Large intestine (tissue), 3 donors: ENCODE measurements around the gene FADS1. TPM values are rescaled to one million over a fixed set of nuclear protein-coding genes. Genes with fewer than 3 reads are reported as not detected.
A peak's percentile ranks its signal among the peaks of the same experiment; 100 is the strongest.

ENCODE experiments used
- DNase-seq, 2 donors: peaks; one replicate each; pipeline versions ENCODE4 v3.0.0 to v3.0.0-alpha.2; 2013
- H3K27ac ChIP-seq: one replicate; pipeline ENCODE4 v1.5.1; 2013; ENCODE audit warnings: low read length
- H3K27me3 ChIP-seq: 2 replicates; pipeline ENCODE4 v1.6.1; 2013; ENCODE audit warnings: low read length; ENCODE audit not compliant: control insufficient read depth, insufficient read depth
- H3K36me3 ChIP-seq: 2 replicates; pipeline ENCODE4 v1.6.1; 2013; ENCODE audit warnings: low read length; ENCODE audit not compliant: control insufficient read depth, insufficient read depth
- H3K4me1 ChIP-seq: one replicate; pipeline ENCODE4 v1.6.1; 2013; ENCODE audit warnings: low read length; ENCODE audit not compliant: control insufficient read depth, insufficient read depth
- H3K4me3 ChIP-seq: one replicate; pipeline ENCODE4 v1.5.1; 2013; ENCODE audit warnings: low read length
- H3K9me3 ChIP-seq: one replicate; pipeline ENCODE4 v1.6.1; 2013; ENCODE audit warnings: mild to moderate bottlenecking, low read depth, low read length, moderate library complexity; ENCODE audit not compliant: control insufficient read depth
- WGBS: methylation state at CpG from one replicate; pipeline ENCODE4 v1.1.5; 2013; ENCODE audit warnings: low lambda C conversion rate; ENCODE audit not compliant: insufficient coverage; 5-methylcytosine and 5-hydroxymethylcytosine counted together
- polyA plus RNA-seq: library from polyadenylated mRNA; unstranded; fragments of 120-200 nt; gene quantifications from one replicate; pipeline ENCODE4 v1.2.1, GENCODE V29; 2013

FADS1 gene
- polyA plus RNA-seq, 1 donor = 9.0 TPM

DNA sequence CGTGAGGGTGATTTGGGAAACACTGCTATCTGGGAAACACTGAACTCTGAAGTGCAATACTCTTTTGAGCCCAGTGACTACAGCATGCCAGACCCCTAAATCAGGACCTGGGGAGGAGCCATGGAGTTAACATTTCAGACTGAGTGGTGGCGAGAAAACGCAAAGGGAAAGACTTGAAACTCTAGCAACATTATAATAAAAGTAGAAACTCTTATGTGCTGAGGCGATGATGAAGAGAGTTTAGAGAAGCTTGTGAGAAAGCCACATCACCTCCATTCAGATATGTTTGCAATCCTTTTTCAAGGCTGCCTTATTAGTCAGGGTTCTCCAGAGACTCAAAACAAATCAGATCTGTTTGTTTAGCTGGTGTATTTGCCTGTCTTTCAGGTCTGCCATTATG, 22.2 kb downstream of the FADS1 start:
- no peaks in the 10 kb centered on the region for H3K27me3 ChIP-seq
- 100% methylated on average over 2 of the region's 4 CpGs for WGBS
- no peak for DNase-seq
- H3K4me1 ChIP-seq = peaks cover 12% of the 10 kb centered on the region
- H3K9me3 ChIP-seq = peaks cover 3% of the 10 kb centered on the region
- H3K36me3 ChIP-seq = peaks cover 25% of the 10 kb centered on the region
- no peak overlapping the region for H3K4me3 ChIP-seq
- no peak overlapping the region for H3K27ac ChIP-seq

DNA sequence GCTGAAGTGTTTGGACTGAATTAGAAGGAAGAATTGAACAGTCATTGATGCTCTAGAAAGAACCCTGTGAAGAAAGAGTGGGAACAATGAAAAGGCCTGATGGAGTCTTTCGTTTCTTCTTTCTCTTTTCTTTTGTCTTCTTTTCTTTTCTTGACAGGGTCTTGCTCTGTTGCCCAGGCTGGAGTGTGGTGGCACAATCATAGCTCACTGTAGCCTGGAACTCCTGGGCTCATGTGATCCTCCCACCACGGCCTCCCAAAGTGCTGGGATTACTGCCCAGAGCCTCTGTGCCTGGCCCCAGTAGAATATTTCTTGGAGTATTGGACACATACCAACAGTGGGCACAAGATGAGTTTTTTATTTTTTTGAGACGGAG, 23.0 kb downstream of the FADS1 start:
- peaks cover 12% of the 10 kb centered on the region for H3K4me1 ChIP-seq
- H3K4me3 ChIP-seq = peak overlapping the region; percentile 91
- peaks cover 3% of the 10 kb centered on the region for H3K9me3 ChIP-seq
- WGBS = no CpG with 5 or more reads among the region's 3 CpGs
- no peak overlapping the region for H3K27ac ChIP-seq
- no peak for DNase-seq
- no peaks in the 10 kb centered on the region for H3K27me3 ChIP-seq
- peaks cover 32% of the 10 kb centered on the region for H3K36me3 ChIP-seq

DNA sequence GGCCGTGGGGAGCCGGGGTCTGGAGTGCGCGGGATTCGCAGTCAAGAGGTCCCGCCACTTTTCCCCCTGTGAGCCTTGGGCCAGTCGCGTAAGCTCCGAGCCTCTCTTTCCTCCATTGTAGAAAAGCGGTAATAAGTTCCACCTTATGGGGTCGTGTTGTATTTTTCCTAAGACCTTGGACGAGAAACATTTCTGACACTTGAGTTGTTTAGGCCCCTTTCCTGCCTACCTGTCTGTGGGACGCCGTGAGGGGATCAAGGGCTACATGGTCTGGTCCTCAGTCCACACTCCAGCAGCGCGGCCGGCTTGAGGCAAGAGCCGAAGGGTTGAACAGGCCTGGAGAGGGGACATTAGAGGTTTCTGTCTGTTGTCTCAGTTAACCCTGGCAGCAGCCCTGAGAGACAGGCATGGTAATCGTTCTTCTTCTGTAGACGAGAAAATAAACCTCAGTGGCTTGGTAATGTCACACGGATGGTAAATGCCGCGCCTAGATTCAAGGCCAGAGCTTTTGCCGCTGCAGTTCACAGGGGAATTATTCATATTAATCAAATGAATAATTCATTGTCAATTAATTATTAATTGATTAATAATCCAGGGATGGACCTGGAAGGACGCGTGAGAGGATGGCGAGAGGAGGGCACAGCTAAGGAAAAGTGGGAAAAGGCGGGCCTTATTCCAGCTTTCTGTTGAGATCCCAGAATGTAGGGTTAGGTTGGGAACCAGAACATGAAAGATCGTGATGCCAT, 23.5 kb downstream of the FADS1 start:
- Histone ChIP-seq H3K4me3 (peak overlapping the region; percentile 91), H3K36me3 (peaks cover 35% of the 10 kb centered on the region), H3K27ac (peak overlapping the region; percentile 91), H3K4me1 (peaks cover 12% of the 10 kb centered on the region), H3K9me3 (peaks cover 3% of the 10 kb centered on the region), H3K27me3 (no peaks in the 10 kb centered on the region)
- WGBS = no CpG with 5 or more reads among the region's 29 CpGs
- DNase-seq = no peak

DNA sequence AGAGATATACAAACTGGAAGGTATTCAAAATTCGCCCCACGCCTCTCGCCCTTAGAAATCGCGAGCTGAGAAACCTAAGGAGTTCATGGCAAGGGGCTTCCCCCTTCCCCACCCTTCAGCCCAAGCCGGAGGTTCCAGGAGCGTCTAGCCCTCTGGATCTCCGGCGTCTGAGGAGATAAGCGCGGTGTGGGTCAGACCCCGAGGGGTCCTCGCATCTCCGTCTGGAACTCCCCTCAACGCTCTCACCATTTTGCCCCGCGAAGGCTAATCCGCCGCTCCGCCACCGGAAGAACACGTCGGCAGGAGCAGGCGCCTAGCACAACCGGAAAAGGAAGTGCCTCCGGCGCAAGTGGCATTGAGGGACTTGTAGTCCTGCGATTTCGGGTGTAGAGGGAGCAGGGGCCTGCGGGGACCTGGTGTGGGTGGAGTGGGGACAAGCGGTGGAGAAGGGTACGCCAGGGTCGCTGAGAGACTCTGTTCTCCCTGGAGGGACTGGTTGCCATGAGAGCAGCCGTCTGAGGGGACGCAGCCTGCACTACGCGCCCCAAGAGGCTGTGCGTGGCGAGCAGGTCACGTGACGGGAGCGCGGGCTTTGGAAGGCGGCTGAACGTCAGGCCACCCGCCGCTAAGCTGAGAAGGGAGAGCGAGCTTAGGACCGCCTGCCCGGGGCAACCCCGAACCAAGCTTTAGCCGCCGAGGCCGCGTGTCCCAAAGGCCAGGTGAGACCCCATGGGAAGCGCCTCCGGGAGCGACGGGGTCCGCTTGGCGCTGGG, 24.3 kb downstream of the FADS1 start, which contains the start of the genes FEN1 and TMEM258:
FEN1 (plus strand) TSS at position 602 of the 773 bp plus-strand sequence. CDS start 2,451 bp downstream, outside the sequence.
TMEM258 (minus strand) TSS at position 290 of the 773 bp plus-strand sequence; CDS start at position 249, 41 bp downstream.
- H3K4me3 ChIP-seq = peak within 1 kb of the TSS; percentile 91
- H3K27ac ChIP-seq = peak within 1 kb of the TSS; percentile 91
- peaks cover 3% of the 10 kb centered on the region for H3K9me3 ChIP-seq
- WGBS = no CpG with 5 or more reads among the region's 61 CpGs
- peak; percentile 86 to 98 for DNase-seq
- peaks cover 41% of the 10 kb centered on the region for H3K36me3 ChIP-seq
- H3K4me1 ChIP-seq = peaks cover 12% of the 10 kb centered on the region
- no peaks in the 10 kb centered on the region for H3K27me3 ChIP-seq

DNA sequence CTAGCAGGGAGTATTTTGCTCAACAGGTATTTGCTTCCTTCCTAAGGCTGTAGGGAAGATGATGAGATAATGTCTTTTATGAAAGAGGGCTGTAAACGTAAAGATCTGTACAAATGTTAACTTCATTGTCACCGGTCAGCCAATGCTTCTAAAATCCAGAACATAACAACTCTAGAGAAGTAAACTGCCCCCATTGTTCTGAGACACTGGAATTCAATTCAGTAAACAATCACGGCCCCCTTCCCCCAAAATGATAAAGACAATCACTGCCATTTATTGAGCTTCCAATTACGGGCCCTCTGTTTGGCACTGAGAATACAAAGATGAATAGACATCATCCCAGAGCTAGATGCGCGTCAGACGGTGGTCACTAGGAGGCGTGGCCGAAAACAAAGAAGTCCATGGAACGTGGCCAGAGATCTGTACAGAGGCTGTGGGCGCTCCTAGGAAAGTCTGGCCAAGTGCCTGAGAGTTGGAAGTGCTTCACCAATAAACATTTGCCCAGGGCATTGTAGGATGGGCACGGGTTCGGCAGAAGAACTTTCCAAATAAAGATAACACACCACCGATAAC, 25.0 kb downstream of the FADS1 start:
- peak; percentile 75 to 79 for DNase-seq
- 0% methylated on average over 1 of the region's 14 CpGs for WGBS
- peaks cover 47% of the 10 kb centered on the region for H3K36me3 ChIP-seq
- H3K9me3 ChIP-seq = peaks cover 3% of the 10 kb centered on the region
- H3K4me3 ChIP-seq = peak overlapping the region; percentile 91
- peaks cover 12% of the 10 kb centered on the region for H3K4me1 ChIP-seq
- no peaks in the 10 kb centered on the region for H3K27me3 ChIP-seq
- peak overlapping the region; percentile 91 for H3K27ac ChIP-seq

DNA sequence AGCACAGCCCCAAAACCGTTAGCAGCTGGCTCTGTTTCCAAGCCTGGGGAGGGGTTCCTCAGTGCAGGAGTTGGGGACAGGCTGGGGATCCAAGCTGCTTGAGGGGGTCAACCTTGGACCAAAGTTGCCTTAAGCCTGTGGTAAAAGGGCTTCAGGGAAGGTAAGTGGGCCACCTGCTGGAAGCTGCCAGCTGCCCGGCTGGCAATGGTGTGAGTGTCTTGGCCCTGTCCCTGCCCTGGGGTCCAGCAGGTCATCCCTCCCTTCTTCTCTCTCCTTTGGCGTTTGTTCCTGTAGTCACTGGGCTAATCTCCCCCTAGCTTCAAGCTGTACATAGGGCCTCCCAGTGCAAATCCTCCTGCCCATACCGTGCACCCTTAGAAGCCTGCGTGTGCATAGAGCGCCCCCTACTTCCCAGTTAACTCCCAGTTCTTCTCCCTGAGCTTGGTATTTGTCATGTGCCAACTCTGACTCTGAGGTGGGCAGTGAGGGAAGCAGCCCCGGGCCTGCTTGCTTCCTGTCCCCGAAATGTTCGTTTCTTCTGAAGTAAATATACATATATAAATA, 28.8 kb downstream of the FADS1 start:
- Histone ChIP-seq H3K4me3 (no peak overlapping the region), H3K27me3 (no peaks in the 10 kb centered on the region), H3K27ac (no peak overlapping the region), H3K36me3 (peaks cover 72% of the 10 kb centered on the region), H3K4me1 (peaks cover 4% of the 10 kb centered on the region), H3K9me3 (peaks cover 3% of the 10 kb centered on the region)
- no CpG with 5 or more reads among the region's 9 CpGs for WGBS
- DNase-seq = peak; percentile 61 to 67

DNA sequence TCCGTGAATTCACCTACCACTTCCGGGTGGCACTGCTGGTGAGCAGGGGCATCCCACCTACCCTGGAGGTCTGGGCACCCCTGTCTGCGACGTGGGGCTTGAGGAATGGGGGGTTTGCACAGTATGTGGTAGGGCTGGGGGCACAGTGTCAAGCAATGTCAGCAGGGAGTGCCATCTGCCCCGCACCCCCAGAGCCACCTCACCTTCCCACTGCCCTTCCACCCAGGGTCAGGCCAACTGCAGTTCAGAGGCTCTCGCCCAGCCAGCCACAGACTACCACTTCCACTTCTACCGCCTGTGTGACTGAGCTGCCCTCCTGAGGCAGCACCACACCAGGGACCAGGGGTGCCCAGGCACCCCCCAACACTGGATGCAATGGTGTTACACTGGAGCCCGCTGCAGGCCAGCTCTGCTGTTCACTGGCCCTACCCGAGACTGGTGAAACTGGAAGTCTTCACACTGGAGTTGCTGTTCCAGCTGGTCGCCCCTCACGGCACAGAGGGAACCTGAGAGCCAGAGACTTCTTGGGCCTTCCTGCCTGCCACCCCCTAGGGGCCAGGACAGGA, 30.9 kb downstream of the FADS1 start:
- no CpG with 5 or more reads among the region's 11 CpGs for WGBS
- H3K27me3 ChIP-seq = no peaks in the 10 kb centered on the region
- H3K36me3 ChIP-seq = peaks cover 91% of the 10 kb centered on the region
- no peaks in the 10 kb centered on the region for H3K4me1 ChIP-seq
- H3K9me3 ChIP-seq = no peaks in the 10 kb centered on the region
- no peak for DNase-seq
- H3K27ac ChIP-seq = no peak overlapping the region
- no peak overlapping the region for H3K4me3 ChIP-seq

DNA sequence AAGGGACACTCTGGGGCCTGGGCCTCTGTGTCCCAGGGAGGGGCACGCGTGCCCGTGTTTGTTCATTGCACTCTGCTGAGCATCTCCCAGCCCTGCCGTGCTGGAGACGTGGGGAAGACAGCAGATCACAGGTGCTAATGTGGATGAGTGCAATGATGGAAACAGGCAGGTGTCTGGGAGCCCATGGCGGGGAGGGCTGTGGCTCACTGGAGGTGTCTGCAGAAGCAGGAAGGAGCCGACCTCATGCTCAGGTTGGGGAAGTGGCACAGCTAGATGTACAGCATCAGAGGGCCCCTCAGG, 32.3 kb downstream of the FADS1 start:
- Histone ChIP-seq H3K4me1 (no peaks in the 10 kb centered on the region), H3K36me3 (peaks cover 95% of the 10 kb centered on the region), H3K4me3 (no peak overlapping the region), H3K27me3 (no peaks in the 10 kb centered on the region), H3K27ac (no peak overlapping the region), H3K9me3 (no peaks in the 10 kb centered on the region)
- DNase-seq = no peak
- WGBS = no CpG with 5 or more reads among the region's 7 CpGs

DNA sequence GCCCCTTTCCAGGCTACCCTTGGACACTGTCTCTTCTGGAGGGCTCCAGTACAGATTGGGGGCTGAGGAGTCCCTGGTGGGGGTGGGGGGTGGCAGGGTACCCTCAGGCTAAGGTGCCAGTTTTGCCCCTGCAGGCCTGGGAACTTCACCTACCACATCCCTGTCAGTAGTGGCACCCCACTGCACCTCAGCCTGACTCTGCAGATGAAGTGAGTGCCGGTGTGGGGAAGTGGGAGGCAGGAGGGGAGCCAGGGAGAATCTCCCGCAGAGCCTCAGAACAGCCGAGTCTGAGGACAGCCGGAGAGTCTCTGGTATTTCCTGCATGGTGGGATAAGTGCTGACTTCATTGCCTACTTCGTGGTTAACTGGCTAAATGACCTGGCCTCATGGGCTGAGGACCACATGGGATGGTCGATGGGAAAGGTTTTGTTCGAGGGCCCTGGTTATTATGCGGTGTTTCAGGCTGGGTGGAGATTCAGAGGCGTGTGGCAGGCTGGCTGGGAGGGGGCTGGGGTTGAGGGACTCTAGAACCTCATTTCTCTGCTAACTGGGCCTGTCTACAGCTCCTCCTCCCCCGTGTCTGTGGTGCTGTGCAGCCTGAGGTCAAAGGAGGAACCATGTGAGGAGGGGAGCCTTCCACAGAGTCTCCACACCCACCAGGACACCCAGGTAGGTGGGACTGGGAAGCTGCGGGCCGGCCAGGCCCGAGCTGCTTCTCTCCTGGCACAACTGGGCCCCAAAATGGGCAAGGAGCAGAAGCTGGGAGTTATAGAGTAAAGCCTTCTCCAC, 32.9 kb downstream of the FADS1 start:
- no peaks in the 10 kb centered on the region for H3K4me1 ChIP-seq
- no peaks in the 10 kb centered on the region for H3K27me3 ChIP-seq
- no CpG with 5 or more reads among the region's 13 CpGs for WGBS
- H3K36me3 ChIP-seq = peaks cover 95% of the 10 kb centered on the region
- H3K9me3 ChIP-seq = no peaks in the 10 kb centered on the region
- H3K4me3 ChIP-seq = no peak overlapping the region
- no peak overlapping the region for H3K27ac ChIP-seq
- DNase-seq = no peak
